ENCODE results near the gene PCMT1. TPM values are rescaled to one million over a fixed set of nuclear protein-coding genes. Genes with fewer than 3 reads are reported as not detected.

PCMT1 gene
- total and polyA plus RNA-seq, 9 of the 15 experiments (the other 6 are each of a cell fraction or from before 2014, with no cell fraction given), result 217 to 541 (median 327) TPM

- TF ChIP-seq, protein P1, sequence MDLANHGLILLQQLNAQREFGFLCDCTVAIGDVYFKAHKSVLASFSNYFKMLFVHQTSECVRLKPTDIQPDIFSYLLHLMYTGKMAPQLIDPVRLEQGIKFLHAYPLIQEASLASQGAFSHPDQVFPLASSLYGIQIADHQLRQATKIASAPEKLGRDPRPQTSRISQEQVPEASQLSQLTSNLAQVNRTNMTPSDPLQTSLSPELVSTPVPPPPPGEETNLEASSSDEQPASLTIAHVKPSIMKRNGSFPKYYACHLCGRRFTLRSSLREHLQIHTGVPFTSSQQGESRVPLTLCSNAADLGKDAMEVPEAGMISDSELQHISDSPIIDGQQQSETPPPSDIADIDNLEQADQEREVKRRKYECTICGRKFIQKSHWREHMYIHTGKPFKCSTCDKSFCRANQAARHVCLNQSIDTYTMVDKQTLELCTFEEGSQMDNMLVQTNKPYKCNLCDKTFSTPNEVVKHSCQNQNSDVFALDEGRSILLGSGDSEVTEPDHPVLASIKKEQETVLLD (IDR thresholded peaks at IDR 0.05), result no peak; the same call in 1 of the 2 replicates
- TF ChIP-seq MCM2 (IDR thresholded peaks at IDR 0.05; ENCODE audit: low read depth) (no peak), ZNF280A (IDR thresholded peaks at IDR 0.05; ENCODE audit: low read depth, partially characterized antibody) (no peak), YY1 (IDR thresholded peaks at IDR 0.05; ENCODE audit: borderline replicate concordance in 1 of 3, control insufficient read depth in 1 of 3, extremely low read depth in 1 of 3, insufficient read depth in 3 of 3, insufficient read length in 1 of 3, insufficient replicate concordance in 2 of 3, low read depth in 1 of 3, low read length in 2 of 3) (peak in 2 of 3 experiments; percentile 66 to 79), SMARCA5 (IDR thresholded peaks at IDR 0.05) (no peak; the same call in 1 of the 2 replicates), C11orf30 (IDR thresholded peaks at IDR 0.05; ENCODE audit: low read depth) (peak; percentile 89; the same call in 1 of the 2 replicates), ZBTB11 (CRISPR knock-in tag; IDR thresholded peaks at IDR 0.05) (peak in 1 of 3 experiments; percentile 55; a peak in 1 of 6 replicates), ATF3 (IDR thresholded peaks at IDR 0.05) (no peak), ATF3 (CRISPR knock-in tag; conservative IDR thresholded peaks at IDR 0.05) (no peak; the same call in 1 of the 2 replicates), ZC3H11A (IDR thresholded peaks at IDR 0.05; ENCODE audit: low read depth, low read length) (no peak), ZNF121 (CRISPR knock-in tag; conservative IDR thresholded peaks at IDR 0.05) (no peak), HLTF (IDR thresholded peaks at IDR 0.05) (no peak)
- TF ChIP-seq, protein P2, sequence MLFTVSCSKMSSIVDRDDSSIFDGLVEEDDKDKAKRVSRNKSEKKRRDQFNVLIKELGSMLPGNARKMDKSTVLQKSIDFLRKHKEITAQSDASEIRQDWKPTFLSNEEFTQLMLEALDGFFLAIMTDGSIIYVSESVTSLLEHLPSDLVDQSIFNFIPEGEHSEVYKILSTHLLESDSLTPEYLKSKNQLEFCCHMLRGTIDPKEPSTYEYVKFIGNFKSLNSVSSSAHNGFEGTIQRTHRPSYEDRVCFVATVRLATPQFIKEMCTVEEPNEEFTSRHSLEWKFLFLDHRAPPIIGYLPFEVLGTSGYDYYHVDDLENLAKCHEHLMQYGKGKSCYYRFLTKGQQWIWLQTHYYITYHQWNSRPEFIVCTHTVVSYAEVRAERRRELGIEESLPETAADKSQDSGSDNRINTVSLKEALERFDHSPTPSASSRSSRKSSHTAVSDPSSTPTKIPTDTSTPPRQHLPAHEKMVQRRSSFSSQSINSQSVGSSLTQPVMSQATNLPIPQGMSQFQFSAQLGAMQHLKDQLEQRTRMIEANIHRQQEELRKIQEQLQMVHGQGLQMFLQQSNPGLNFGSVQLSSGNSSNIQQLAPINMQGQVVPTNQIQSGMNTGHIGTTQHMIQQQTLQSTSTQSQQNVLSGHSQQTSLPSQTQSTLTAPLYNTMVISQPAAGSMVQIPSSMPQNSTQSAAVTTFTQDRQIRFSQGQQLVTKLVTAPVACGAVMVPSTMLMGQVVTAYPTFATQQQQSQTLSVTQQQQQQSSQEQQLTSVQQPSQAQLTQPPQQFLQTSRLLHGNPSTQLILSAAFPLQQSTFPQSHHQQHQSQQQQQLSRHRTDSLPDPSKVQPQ (CRISPR knock-in tag; IDR thresholded peaks at IDR 0.05; ENCODE audit: borderline replicate concordance), result no peak
Measured at GRCh38 chr6:149746147-149746946, 3.2 kb upstream of the PCMT1 start, which contains the start of gene NUP43 (continued).
